HG02943 (cell line): ENCODE results near the gene BCAR3.
"Not testable (repeated sequence)": the region's sequence is repeated elsewhere in the genome, so short reads cannot be mapped to it uniquely, and the experiment has no call there.

Experiments used
- ATAC-seq: cut with Tn5 transposase; IDR thresholded peaks from one replicate; pipeline ENCODE4 v1.9.1; 2021; ENCODE audit warnings: mild to moderate bottlenecking, low read depth, moderate library complexity; ENCODE audit not compliant: unreplicated experiment

BCAR3 gene

DNA sequence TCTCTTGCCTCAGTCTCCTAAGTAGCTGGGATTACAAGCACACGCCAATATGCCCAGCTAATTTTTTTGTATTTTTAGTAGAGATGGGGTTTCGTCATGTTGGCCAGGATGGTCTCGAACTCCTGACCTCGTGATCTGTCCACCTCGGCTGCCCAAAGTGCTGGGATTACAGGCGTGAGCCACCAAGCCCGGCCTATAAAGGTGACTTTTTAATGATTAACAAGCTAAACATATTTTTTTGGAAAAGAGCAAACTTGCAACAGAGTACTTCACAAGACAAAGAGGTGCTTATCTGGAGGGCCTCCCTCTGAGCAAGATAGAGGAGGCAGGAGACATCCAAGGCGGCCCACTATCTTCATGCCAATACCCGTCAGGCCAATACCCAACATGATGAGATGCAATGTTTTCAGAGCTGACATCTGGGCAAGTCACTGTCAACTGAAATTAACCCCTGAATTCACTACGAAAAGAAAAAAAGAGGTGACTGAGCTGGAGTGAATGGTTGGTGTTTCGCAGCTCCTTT, 10.5 kb downstream of the BCAR3 start:
- no peak for ATAC-seq

DNA sequence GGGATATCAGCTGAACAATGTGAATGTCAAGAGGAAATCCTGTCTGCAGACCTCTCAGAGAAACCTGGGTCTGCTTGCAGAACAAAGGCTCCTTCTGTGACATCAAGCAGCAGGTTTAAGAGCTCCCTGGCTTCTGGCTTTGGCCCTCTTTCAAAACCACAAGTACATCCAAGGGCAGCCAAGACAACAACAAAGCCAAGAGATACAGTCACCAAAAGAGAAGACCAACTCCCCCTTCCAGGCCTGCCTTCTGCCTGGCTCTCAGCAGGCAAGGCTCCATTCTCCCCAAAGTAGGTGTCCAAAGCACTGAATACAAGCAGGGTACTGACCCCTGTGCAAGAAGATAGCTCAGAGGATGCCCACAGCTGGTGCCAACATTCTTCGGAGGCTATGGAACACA, 11.5 kb downstream of the BCAR3 start:
- no peak for ATAC-seq

DNA sequence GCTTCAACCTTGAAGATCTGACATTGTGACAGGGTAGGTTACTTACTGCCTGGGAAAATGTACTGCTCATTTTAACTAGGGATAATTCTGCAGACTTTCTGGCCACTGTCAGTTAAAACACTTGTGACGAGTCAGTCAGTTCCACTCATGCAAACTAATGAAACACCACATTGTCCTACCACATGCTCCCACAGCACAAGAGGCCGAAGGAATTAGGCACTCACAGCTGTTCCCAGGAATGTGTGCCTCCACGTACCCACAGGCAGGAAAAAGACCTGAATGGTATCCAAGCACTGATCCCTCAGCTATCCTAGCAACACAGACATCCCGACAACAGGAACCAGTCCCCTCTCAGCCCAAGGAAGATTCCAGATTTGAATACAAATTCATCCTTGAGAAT, 12.3 kb downstream of the BCAR3 start:
- ATAC-seq: no peak

DNA sequence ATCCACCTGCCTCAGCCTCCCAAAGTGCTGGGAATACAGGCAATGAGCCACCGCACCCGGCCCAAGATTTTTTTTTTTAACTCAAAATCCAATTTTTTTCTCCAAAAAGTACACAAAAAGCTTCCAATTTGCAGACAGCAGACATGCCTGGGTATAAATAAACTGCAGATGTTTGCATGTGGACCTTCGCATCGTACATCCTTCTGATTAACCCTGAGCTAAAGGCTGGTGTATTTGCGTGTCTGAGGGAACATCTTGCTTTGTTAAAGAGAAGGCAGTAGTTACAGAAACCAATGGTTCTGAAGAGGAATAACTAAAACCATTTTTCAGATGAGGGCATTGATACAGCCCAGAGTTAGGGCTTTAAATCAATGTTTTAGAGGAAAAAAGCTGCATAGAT, 12.7 kb downstream of the BCAR3 start:
- no peak for ATAC-seq

DNA sequence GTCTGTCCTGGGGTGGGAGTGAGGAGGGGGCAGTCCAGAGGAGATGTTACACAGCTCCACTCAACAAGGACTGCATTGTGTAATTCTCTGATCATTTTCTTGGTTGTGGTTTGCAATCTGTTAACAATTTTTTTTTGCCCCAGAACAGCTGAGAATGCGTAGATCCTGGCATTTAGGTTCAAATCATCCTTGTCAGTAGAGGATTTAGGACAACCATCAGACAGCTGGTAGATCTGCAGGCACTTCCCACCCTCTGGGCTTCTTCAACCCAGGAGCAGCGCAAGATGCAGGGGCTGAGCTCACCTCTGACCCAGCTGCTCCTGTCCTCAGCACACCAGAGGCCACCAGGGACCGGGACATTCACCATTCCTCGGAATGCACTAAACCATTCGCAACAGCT, 13.5 kb downstream of the BCAR3 start:
- ATAC-seq: no peak

DNA sequence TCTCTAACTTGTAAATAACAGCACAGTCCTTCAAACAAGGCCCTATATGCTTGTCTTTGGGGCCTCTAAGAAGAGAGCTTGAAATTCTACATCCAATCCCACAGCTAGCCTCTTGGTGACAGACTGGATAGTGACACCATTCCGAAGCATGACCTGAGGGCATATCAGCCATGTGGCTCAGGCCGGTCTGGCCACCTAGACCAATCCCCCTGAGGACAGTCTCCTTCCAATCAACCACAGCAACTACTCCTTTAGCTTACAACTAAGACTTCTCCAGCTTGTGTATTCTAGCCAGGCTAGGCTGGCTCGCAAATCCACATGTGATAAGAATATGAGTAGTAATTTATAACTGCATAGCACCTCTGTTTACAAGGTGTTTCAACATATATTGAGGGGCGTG, 14.0 kb downstream of the BCAR3 start:
- ATAC-seq: no peak

DNA sequence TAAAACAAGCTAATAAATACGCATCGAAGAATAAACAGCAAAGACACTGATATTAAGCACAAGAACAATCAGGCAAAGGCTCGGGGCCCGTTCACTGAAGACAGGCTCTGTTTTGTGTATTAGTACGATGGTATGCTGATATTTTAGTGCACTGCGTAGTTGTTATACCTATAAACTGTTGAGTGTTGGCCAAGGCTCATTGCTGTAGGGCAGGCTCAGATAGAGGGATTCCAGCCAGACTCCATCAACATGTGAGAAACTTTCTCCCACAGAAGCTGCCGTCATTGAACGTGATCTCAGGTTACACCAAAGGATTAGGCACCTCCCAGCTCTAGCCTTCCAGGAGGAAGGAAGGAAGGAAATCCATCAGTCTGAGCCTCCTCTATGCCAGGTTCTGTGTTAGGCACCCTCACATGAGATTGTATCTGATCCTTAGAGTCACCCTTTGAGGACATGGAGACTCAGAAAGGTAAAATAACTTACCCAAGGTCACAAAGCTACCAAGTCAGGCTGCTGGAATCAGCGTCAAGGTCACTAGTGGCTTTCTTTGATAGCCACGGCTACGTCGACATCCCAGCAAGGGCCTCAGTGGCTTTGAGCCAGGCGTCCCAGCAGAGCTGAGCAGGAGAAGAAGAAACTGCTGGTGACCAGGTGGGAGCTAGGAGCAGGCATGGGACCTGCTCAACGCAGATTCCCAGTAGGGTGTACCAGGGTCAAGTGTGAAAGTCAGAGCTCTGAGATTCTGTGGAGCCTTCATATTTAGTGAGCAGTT, 14.8 kb downstream of the BCAR3 start:
- ATAC-seq: no peak

DNA sequence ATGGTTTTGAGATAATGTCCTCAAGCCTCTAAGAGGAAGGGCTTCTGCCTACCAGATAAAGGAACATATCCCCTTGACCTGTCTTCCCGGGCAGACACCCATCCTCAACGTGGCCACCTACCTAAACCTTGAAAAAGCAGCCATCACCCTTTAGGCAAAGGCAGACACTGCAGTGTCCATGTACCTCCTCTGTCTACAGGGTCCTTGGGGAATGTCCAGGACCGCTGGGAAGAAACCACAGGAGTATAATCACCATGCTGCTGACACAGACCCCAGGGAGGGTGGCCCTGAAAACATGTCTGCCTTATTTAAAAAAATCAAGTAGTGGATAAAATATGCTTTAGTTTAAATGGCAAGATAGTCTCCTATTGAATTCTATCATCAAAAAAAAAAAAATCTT, 16.6 kb downstream of the BCAR3 start:
- ATAC-seq: no peak

DNA sequence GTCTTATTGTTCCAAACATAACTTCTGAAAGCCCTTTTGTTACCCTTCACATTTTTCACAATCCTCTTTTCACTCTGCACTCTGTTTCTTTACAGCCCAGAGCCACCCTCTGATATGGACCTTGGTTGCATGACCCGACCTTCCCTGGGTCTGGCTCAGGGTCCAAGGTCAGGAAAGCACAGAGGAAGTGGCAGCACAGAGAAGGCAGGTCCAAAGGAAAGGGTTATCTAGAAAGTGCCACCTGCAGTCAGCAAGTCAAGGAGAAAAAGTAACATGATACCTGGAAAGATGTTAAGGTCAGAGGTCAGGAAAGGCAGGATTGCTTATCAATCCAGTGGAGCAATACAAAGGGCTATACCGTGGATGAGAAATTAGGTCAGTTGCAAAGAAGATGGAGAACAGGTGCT, 18.4 kb downstream of the BCAR3 start:
- ATAC-seq: no peak

DNA sequence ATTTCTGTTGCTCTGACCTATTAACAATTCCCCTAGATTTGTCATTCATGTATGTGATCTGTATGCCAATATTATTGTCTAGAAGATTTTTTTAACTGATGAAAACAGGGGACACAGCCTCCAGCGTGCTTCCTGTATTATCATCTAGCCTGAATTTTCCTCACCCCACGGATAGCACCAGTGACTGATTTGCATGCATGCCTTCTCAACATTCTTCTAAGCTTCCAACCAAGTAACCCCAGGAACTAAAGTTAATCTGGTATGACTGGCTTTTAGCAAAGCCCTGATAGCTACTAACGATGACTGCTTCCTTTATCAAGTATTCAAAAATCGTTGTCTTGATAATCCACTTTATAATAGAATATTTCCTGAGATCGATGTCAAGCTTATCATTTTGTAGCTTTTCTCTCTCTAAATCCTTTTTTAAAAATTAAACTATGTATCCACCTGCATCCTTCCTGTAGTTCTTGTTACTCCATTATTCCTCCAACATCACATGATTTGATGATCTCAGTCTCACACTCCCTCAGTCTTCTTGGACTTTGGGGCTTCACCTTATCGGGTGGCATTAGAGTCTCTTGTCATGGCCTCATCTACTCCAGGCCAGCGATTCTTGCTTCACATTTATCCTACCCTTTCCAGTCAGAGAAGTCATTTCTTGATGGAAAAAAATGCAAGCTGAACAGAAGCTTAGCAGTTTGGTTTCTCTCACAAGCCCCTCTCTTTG, 19.0 kb downstream of the BCAR3 start:
- no peak for ATAC-seq

DNA sequence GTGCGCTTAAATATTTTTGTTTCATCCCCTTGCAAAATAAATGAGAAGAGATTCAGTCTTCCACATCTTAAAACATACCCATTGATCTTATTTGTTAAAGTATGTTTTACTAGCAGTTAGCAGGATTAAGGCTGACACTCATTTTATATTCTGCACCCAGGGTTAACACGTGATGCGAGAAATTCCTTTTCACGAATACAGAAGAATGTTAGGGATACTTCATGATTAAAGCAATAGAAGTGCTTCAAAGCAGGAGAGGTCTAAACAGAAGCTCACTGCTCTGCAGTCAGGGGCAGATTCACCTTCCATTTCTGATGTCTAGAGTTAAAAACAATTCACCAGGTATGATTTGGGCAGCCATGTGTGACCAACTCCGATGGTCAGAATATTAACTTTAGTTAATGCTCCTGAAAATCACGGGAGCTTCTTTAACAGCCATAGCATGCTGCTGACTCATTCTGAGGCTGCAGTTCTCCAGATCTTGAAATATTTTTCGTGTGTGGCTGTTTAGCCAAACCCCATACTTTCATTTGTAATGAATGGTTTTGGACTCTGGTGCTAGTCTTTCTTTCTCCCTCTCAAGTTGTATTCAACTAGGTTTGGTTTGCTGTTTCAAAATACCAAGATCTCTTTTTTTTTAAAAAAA, 19.7 kb downstream of the BCAR3 start:
- ATAC-seq: no peak

DNA sequence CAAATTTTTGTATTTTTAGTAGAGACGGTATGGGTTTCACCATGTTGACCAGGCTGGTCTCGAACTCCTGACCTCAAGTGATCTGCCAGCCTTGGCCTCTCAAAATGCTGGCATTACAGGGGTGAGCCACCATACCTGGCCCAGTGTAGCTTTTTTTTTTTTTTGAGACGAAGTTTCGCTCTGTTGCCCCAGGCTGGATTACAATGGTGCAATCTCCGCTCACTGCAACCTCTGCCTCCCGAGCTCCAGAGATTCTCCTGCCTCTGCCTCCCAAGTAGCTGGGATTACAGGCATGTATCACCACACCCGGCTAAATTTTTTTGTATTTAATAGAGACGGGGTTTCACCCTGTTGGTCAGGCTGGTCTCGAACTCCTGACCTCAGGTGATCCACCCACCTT, 20.3 kb downstream of the BCAR3 start:
- ATAC-seq: not testable (repeated sequence)

DNA sequence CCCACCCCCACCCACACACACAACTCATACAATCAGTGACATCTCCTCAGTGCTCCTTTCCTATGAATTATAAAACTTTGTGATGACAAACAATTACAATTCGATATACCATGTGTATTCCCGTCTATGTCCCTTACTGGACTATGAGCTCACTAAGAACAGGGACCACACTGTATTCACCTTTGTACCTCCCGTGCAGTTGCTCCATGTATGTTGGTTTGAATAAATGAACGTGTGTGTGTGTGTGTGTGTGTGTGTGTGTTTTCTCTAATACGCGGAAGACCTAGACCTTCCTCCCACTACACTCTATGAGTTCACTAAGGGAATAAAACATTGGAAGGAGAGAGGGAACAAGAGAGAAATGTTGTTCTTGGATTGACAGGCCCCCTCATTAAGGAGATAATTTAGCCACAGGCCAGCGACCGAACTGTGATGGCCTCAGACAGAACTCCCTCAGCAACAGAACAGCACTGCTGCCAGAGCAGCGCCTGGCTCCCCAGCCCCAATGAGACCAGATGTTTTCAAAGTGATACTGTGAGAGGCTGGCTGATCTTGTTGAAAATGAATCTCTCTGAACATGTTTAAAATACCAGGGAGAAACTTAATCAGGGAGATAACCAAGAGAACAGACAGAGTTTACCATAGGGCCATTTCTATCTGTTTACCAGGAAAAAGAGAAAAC, 21.7 kb downstream of the BCAR3 start:
- no peak for ATAC-seq

DNA sequence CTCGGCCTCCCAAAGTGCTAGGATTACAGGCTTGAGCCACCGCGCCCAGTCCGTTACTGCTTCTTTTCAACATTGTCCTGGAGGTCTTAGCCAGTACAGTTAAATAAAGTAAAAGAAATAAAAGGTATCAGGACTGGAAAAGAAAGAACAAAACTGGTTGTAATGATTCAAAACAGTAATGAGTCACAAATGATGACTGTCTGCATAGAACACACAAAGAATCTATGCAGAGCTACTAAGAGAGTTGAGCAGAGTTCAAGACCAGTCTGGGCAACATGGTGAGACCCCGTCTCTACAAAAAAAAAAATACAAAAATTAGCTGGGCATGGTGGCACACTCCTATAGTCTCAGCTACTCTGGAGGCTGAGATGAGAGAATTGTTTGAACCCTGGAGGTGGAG, 23.4 kb downstream of the BCAR3 start:
- no peak for ATAC-seq

DNA sequence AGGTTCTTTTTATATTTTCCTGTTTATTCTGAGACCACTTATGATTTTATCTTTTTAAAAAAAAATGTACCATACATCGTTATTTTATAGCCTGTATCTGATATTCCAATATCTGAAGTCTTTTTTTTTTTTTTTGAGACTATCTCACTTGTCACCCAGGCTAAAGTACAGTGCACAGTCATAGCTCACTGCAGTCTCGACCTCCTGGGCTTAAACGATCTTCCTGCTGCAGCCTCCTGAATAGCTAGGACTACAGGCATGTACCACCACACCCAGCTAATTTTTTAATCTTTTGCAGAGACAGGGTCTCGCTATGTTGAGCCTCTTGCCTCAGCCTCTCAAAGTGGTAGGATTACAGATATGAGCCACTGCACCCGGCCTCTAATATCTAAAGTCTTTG, 25.1 kb downstream of the BCAR3 start:
- ATAC-seq: no peak

DNA sequence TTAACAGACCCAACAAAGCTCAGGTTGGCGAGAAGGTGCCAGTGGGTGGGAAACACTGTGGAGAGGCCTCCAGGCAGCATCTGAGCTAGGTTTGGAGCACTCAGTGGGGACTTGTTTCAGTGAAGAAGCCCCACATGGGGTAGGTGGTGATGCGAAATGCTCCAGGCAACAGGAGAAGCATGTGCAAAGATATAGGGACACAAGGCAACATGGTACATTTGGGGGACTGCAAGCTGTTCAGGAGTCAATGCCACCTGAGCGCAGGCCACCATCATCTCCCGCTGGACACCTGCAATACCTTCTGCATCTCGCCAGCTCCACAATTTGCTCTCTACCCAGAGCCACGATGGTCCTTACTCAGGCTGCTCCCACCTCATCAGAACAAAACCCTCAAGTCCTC, 28.0 kb downstream of the BCAR3 start:
- ATAC-seq: no peak

DNA sequence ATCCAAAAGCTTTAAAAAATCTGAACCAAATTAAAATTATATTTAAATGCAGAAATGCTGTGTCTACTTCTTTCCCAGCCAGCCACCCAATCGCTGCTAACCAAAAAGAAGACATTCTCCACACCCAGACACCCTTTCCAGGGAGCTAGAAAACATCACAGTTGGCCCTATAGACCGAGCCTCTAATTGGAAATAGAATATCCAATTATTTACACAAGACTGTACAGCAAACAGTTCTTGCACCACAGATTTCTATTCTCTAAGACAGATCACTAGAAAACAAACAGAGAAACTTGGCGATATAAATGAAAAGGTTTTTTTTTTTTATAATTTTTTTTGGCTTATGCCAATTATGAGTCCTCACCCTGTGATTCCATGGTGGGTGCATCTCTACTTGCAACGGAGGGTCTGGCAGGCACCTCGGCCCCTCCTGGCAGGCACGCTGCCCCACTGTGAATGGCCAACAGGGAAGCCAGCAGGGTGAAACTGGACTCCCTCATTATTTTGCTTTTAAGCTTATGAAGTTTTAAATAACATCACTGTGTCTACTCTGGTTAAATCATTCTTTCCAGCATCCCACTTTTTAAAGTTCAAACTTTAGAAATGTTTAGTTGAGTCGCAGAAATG, 29.2 kb downstream of the BCAR3 start:
- no peak for ATAC-seq

DNA sequence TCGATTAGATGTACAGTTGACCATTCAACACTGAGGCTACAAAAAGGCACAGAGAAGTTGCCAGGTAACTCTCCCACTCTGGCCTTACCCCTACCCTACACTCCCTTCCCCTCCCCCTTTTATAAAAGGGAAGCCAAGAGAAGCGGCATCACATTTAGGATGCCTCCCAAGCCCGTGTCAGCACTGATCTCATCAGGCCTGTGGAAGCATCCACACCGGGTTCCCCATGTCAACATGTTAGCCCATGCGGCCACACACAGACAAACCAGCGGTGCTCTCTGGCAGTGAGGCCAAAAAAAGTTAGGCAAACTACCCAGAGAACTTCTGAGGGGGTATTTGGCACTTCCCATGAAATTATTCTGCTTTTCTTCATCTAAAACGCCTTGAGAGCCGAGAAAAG, 29.9 kb downstream of the BCAR3 start:
- no peak for ATAC-seq

DNA sequence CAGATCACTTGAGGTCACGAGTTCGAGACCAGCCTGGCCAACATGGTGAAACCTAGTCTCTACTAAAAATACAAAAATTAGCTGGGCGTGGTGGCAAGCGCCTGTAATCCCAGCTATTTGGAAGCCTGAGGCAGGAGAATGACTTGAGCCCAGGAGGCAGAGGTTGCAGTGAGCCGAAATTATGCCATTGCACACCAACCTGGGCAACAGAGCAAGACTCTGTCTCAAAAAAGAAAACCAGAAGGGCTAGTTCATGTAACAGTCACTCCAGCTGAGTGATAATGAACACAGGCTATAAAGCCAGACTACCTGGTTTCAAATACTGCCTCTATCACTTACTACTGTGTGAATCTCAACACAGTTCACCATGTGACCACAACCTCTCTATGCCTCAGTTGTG, 31.5 kb downstream of the BCAR3 start:
- not testable (repeated sequence) for ATAC-seq

DNA sequence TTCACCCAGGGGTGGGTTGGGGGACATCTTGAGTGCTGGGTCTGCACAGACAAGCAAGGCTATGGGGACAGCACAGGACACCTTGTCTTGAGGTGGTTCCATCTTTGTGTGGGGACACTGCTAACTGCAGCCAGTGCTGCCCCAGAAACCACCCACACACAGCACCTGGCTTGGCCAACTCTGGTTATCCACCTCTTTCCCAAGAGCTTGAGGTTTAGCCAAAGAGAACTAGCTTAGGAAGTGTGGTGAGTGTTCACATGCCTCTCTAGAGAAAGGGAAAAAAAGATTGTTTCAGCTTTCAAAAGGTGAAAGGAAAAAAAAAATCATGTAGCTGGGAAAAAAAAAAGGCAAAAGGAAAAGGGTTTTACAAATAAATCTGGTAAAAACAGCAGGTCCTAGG, 32.4 kb downstream of the BCAR3 start:
- ATAC-seq: no peak
